SK-N-SH treated with all-trans-retinoic acid at 6 μM for 48 hours (cell line): Measurements from ENCODE around the gene SLC17A2.

Experiments
- ATAC-seq: fragments of 200-7000 bp; cut with Tn5 transposase; 3 replicates; pipeline ENCODE4 v1.9.1; 2020; ENCODE audit warnings: mild to moderate bottlenecking, moderate library complexity
- ARNTL ChIP-seq: fragments of 450-650 bp; formaldehyde crosslinking; IDR thresholded peaks from 2 replicates; pipeline ENCODE4 v1.5.0; 2020; ENCODE audit warnings: low read depth, mild to moderate bottlenecking, moderate library complexity, borderline replicate concordance
- BACH2 ChIP-seq: fragments of 250-450 bp; sonication (Bioruptor Pico); IDR thresholded peaks from 2 replicates; pipeline ENCODE4 v1.9.0; 2021; ENCODE audit warnings: mild to moderate bottlenecking, borderline replicate concordance
- CREB5 ChIP-seq: fragments of 250-450 bp; sonication (Bioruptor Pico); IDR thresholded peaks from 2 replicates; pipeline ENCODE4 v1.5.1; 2020; ENCODE audit warnings: low read depth, mild to moderate bottlenecking, moderate library complexity
- CSDC2 ChIP-seq: fragments of 250-450 bp; sonication (Bioruptor Pico); IDR thresholded peaks from 2 replicates; pipeline ENCODE4 v1.5.0; 2020; ENCODE audit warnings: mild to moderate bottlenecking, moderate library complexity
- ESRRG ChIP-seq: fragments of 250-450 bp; sonication (Bioruptor Pico); IDR thresholded peaks from 2 replicates; pipeline ENCODE4 v1.6.1; 2021; ENCODE audit warnings: mild to moderate bottlenecking
- GLIS3 ChIP-seq: fragments of 250-450 bp; sonication (Bioruptor Pico); IDR thresholded peaks from 2 replicates; pipeline ENCODE4 v1.5.0; 2020; ENCODE audit warnings: mild to moderate bottlenecking, moderate library complexity
- ISL1 ChIP-seq: fragments of 250-450 bp; sonication (Bioruptor Pico); IDR thresholded peaks from 2 replicates; pipeline ENCODE4 v2.1.2; 2022; ENCODE audit warnings: mild to moderate bottlenecking, moderate library complexity
- OSR1 ChIP-seq: fragments of 250-450 bp; sonication (Bioruptor Pico); IDR thresholded peaks from 2 replicates; pipeline ENCODE4 v1.8.0; 2022; ENCODE audit warnings: moderate library complexity, mild to moderate bottlenecking, inconsistent platforms
- PATZ1 ChIP-seq: fragments of 250-450 bp; sonication (Bioruptor Pico); IDR thresholded peaks from 2 replicates; pipeline ENCODE4 v1.8.0; 2020; ENCODE audit warnings: mild to moderate bottlenecking, moderate library complexity, borderline replicate concordance
- PPARA ChIP-seq: fragments of 250-450 bp; sonication (Bioruptor Pico); IDR thresholded peaks from 2 replicates; pipeline ENCODE4 v1.5.0; 2020; ENCODE audit warnings: mild to moderate bottlenecking, borderline replicate concordance
- RARB ChIP-seq: fragments of 250-450 bp; sonication (Bioruptor Pico); IDR thresholded peaks from 2 replicates; pipeline ENCODE4 v1.8.0; 2021; ENCODE audit warnings: mild to moderate bottlenecking, moderate library complexity
- SNAI2 ChIP-seq: fragments of 250-450 bp; sonication (Bioruptor Pico); IDR thresholded peaks from 2 replicates; pipeline ENCODE4 v1.5.0; 2020; ENCODE audit warnings: mild to moderate bottlenecking, moderate library complexity
- TCF4 ChIP-seq: fragments of 250-450 bp; sonication (Bioruptor Pico); IDR thresholded peaks from 2 replicates; pipeline ENCODE4 v1.8.0; 2021; ENCODE audit warnings: mild to moderate bottlenecking, moderate library complexity, borderline replicate concordance
- TOX ChIP-seq: fragments of 250-450 bp; sonication (Bioruptor Pico); IDR thresholded peaks from 2 replicates; pipeline ENCODE4 v1.8.0; 2021; ENCODE audit warnings: mild to moderate bottlenecking, moderate library complexity, borderline replicate concordance
- ZC3H10 ChIP-seq: fragments of 250-450 bp; sonication (Bioruptor Pico); IDR thresholded peaks from 2 replicates; pipeline ENCODE4 v1.5.1; 2021; ENCODE audit warnings: mild to moderate bottlenecking, moderate library complexity
- ZFP3 ChIP-seq: fragments of 250-450 bp; sonication (Bioruptor Pico); IDR thresholded peaks from 2 replicates; pipeline ENCODE4 v1.5.0; 2020; ENCODE audit warnings: mild to moderate bottlenecking, moderate library complexity
- ZFP30 ChIP-seq: fragments of 450-650 bp; formaldehyde crosslinking; IDR thresholded peaks from 2 replicates; pipeline ENCODE4 v1.5.0; 2022; ENCODE audit warnings: mild to moderate bottlenecking, moderate library complexity
- ZNF565 ChIP-seq: fragments of 450-650 bp; formaldehyde crosslinking; conservative IDR thresholded peaks from 2 replicates; pipeline ENCODE4 v1.5.0; 2020; ENCODE audit warnings: low read depth, mild to moderate bottlenecking, moderate library complexity
- ZNF70 ChIP-seq: fragments of 450-650 bp; formaldehyde crosslinking; IDR thresholded peaks from 2 replicates; pipeline ENCODE4 v1.5.0; 2020; ENCODE audit warnings: mild to moderate bottlenecking, moderate library complexity
- ZNF8 ChIP-seq: fragments of 450-650 bp; formaldehyde crosslinking; IDR thresholded peaks from 2 replicates; pipeline ENCODE4 v1.5.0; 2020; ENCODE audit warnings: mild to moderate bottlenecking, moderate library complexity
- TF ChIP-seq, protein P1 (sequence below): fragments of 250-450 bp; sonication (Bioruptor Pico); IDR thresholded peaks from 2 replicates; pipeline ENCODE4 v1.5.0; 2020; ENCODE audit warnings: mild to moderate bottlenecking, moderate library complexity
- TF ChIP-seq, protein P2 (sequence below): fragments of 250-450 bp; sonication (Bioruptor Pico); IDR thresholded peaks from 2 replicates; pipeline ENCODE4 v1.5.1; 2021; ENCODE audit warnings: mild to moderate bottlenecking, moderate library complexity
- TF ChIP-seq, protein P3 (sequence below): fragments of 250-450 bp; sonication (Bioruptor Pico); IDR thresholded peaks from 2 replicates; pipeline ENCODE4 v1.8.0; 2021; ENCODE audit warnings: low read depth, mild to moderate bottlenecking, moderate library complexity, borderline replicate concordance

SLC17A2 gene

GRCh38 chr6:25972902-25973301, 42.4 kb upstream of the SLC17A2 start:
- TF ChIP-seq CREB5 (CRISPR knock-in tag) (no peak), RARB (no peak), TOX (CRISPR knock-in tag) (no peak), TCF4 (CRISPR knock-in tag) (no peak), ZC3H10 (no peak), ZNF565 (CRISPR knock-in tag) (no peak), ESRRG (no peak), ZFP30 (CRISPR knock-in tag) (no peak), GLIS3 (CRISPR knock-in tag) (no peak), SNAI2 (CRISPR knock-in tag) (no peak), PATZ1 (CRISPR knock-in tag) (no peak), OSR1 (no peak), ARNTL (no peak), ZFP3 (CRISPR knock-in tag) (no peak), ZNF70 (CRISPR knock-in tag) (no peak), PPARA (CRISPR knock-in tag) (no peak)
- TF ChIP-seq, protein P1, sequence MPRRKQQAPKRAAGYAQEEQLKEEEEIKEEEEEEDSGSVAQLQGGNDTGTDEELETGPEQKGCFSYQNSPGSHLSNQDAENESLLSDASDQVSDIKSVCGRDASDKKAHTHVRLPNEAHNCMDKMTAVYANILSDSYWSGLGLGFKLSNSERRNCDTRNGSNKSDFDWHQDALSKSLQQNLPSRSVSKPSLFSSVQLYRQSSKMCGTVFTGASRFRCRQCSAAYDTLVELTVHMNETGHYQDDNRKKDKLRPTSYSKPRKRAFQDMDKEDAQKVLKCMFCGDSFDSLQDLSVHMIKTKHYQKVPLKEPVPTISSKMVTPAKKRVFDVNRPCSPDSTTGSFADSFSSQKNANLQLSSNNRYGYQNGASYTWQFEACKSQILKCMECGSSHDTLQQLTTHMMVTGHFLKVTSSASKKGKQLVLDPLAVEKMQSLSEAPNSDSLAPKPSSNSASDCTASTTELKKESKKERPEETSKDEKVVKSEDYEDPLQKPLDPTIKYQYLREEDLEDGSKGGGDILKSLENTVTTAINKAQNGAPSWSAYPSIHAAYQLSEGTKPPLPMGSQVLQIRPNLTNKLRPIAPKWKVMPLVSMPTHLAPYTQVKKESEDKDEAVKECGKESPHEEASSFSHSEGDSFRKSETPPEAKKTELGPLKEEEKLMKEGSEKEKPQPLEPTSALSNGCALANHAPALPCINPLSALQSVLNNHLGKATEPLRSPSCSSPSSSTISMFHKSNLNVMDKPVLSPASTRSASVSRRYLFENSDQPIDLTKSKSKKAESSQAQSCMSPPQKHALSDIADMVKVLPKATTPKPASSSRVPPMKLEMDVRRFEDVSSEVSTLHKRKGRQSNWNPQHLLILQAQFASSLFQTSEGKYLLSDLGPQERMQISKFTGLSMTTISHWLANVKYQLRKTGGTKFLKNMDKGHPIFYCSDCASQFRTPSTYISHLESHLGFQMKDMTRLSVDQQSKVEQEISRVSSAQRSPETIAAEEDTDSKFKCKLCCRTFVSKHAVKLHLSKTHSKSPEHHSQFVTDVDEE (CRISPR knock-in tag), result no peak
- TF ChIP-seq, protein P2, sequence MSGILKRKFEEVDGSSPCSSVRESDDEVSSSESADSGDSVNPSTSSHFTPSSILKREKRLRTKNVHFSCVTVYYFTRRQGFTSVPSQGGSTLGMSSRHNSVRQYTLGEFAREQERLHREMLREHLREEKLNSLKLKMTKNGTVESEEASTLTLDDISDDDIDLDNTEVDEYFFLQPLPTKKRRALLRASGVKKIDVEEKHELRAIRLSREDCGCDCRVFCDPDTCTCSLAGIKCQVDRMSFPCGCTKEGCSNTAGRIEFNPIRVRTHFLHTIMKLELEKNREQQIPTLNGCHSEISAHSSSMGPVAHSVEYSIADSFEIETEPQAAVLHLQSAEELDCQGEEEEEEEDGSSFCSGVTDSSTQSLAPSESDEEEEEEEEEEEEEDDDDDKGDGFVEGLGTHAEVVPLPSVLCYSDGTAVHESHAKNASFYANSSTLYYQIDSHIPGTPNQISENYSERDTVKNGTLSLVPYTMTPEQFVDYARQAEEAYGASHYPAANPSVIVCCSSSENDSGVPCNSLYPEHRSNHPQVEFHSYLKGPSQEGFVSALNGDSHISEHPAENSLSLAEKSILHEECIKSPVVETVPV (CRISPR knock-in tag), result no peak
- TF ChIP-seq, all 23 proteins: peak for 0
- no peak for ATAC-seq

DNA sequence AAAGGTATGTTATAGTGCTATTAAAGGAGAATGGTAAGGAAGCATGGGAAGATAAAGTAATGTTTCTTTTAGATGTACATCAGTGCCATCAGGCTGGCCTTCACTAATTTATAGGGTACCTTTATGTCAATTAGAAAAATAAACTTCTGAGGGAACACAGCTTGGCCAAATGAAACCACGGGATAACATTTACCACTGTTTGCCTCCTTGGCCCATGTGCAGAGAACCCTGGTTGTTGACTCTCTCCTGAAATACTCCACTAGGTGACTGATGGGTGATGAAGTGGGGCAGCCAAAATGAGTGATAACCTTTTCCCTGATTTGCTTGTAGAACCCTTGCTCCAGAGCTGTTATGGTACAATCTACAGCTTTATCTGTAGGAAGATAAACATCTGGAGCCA, 41.6 kb upstream of the SLC17A2 start:
- ATAC-seq, result no peak
- TF ChIP-seq ZNF8 (CRISPR knock-in tag), result no peak
- no peak for TF ChIP-seq BACH2 (CRISPR knock-in tag)
- no peak for TF ChIP-seq OSR1
- TF ChIP-seq PPARA (CRISPR knock-in tag), result no peak
- TF ChIP-seq, protein P1 (CRISPR knock-in tag), result no peak
- no peak for TF ChIP-seq ARNTL
- TF ChIP-seq RARB, result no peak
- TF ChIP-seq, protein P3, sequence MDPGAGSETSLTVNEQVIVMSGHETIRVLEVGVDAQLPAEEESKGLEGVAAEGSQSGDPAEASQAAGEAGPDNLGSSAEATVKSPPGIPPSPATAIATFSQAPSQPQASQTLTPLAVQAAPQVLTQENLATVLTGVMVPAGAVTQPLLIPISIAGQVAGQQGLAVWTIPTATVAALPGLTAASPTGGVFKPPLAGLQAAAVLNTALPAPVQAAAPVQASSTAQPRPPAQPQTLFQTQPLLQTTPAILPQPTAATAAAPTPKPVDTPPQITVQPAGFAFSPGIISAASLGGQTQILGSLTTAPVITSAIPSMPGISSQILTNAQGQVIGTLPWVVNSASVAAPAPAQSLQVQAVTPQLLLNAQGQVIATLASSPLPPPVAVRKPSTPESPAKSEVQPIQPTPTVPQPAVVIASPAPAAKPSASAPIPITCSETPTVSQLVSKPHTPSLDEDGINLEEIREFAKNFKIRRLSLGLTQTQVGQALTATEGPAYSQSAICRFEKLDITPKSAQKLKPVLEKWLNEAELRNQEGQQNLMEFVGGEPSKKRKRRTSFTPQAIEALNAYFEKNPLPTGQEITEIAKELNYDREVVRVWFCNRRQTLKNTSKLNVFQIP (CRISPR knock-in tag), result no peak
- TF ChIP-seq ISL1 (CRISPR knock-in tag), result no peak
- TF ChIP-seq CREB5 (CRISPR knock-in tag), result no peak
- TF ChIP-seq CSDC2 (CRISPR knock-in tag), result no peak
- no peak for TF ChIP-seq ZNF70 (CRISPR knock-in tag)
- TF ChIP-seq TCF4 (CRISPR knock-in tag), result no peak
- no peak for TF ChIP-seq TOX (CRISPR knock-in tag)
- TF ChIP-seq ZFP3 (CRISPR knock-in tag), result no peak
- no peak for TF ChIP-seq GLIS3 (CRISPR knock-in tag)
- TF ChIP-seq, all 23 proteins: peak for 0
